ENCODE results near the gene ABI1. TPM values are rescaled to one million over a fixed set of nuclear protein-coding genes. Genes with fewer than 3 reads are reported as not detected.

The ABI1 gene
- total and polyA plus RNA-seq, 2 donors (not counting 3 experiments of a cell fraction or from before 2014, with no cell fraction given), result 58.8 to 59.1 TPM

- ChIA-PET POLR2A (no interaction called here), CTCF (interaction anchor here (0.8 kb wide), 1 partner anchor 48 kb away, joined by 3 read pairs; no protein-coding TSS in a partner anchor)
- no peaks in the 10 kb centered on the region for H3K27me3 ChIP-seq (ENCODE audit: control insufficient read depth in 2 of 2, insufficient read depth in 2 of 2, low read length in 2 of 2)
- no peak overlapping the region for H3K27ac ChIP-seq (ENCODE audit: insufficient read depth, low read depth, low read length)
- DNase-seq (ENCODE audit: low read depth, low spot score), result no peak
- TF ChIP-seq CTCF (IDR thresholded peaks at IDR 0.05; ENCODE audit: extremely low read depth in 1 of 2, insufficient read depth in 1 of 2, low read depth in 1 of 2, low read length in 2 of 2) (no peak), EZH2 (IDR thresholded peaks at IDR 0.05; ENCODE audit: borderline replicate concordance, low read depth, low read length, severe bottlenecking) (no peak), MYC (IDR thresholded peaks at IDR 0.05; ENCODE audit: low read depth, low read length) (no peak), JUN (IDR thresholded peaks at IDR 0.05; ENCODE audit: borderline replicate concordance, insufficient read depth, insufficient read length, low read depth) (no peak), FOS (IDR thresholded peaks at IDR 0.05; ENCODE audit: borderline replicate concordance, insufficient read depth, low read length) (no peak), GATA2 (IDR thresholded peaks at IDR 0.05; ENCODE audit: insufficient read depth, insufficient read length, low read depth, low read length) (no peak), MAX (IDR thresholded peaks at IDR 0.05; ENCODE audit: insufficient read depth, insufficient read length) (no peak), POLR2AphosphoS5 (IDR thresholded peaks at IDR 0.05; ENCODE audit: insufficient read depth, low read depth, low read length) (no peak), POLR2A (IDR thresholded peaks at IDR 0.05; ENCODE audit: low read depth, low read length) (no peak)
- H3K36me3 ChIP-seq (ENCODE audit: control insufficient read depth in 2 of 2, extremely low read depth in 1 of 2, insufficient read depth in 2 of 2, low read length in 2 of 2), result peaks cover 0 to 2% of the 10 kb centered on the region in 2 experiments
- no peaks in the 10 kb centered on the region for H3K4me1 ChIP-seq (ENCODE audit: control insufficient read depth, extremely low read depth, insufficient read depth, low read length)
- H3K9me3 ChIP-seq (replicated peaks; ENCODE audit: control insufficient read depth, insufficient read depth, low read length), result no peaks in the 10 kb centered on the region
- no TSS peak for BruUV-seq (replicated peaks)
- H3K4me2 ChIP-seq (ENCODE audit: insufficient read depth, low read length), result no peak overlapping the region
- no peak overlapping the region for H2AFZ ChIP-seq (ENCODE audit: low read depth, low read length)
- intact Hi-C loops (cut with micrococcal nuclease) (no loop called here), dilution Hi-C loops (cut with MboI; ENCODE audit: extremely low pct_ligation_motif_present, low sequenced_read_pairs) (no loop called here)
- H3K4me3 ChIP-seq (replicated peaks in 1 of 3; ENCODE audit: insufficient read depth in 1 of 3, low read depth in 1 of 3, low read length in 3 of 3), result no peak overlapping the region
- H3K9ac ChIP-seq (replicated peaks; ENCODE audit: extremely low read depth, insufficient read depth, low read length), result no peak overlapping the region
- no peaks in the 10 kb centered on the region for H3K9me1 ChIP-seq (replicated peaks; ENCODE audit: control insufficient read depth, extremely low read depth, insufficient read depth, low read length)
- H3K79me2 ChIP-seq (ENCODE audit: control insufficient read depth, insufficient read depth, low read length), result peaks cover 60% of the 10 kb centered on the region
- H4K20me1 ChIP-seq (replicated peaks; ENCODE audit: control insufficient read depth, extremely low read depth, insufficient read depth, low read length), result peaks cover 11% of the 10 kb centered on the region
- FAIRE-seq, result no peak
Observed at GRCh38 chr10:26773633-26774032, 87.1 kb downstream of the ABI1 start.
